Stimulated activated effector memory CD8-positive, alpha-beta T cell treated with anti-CD3 and anti-CD28 coated beads, Interleukin-12 subunit alpha, Interleukin-12 subunit beta, amount 100 ng/mL, for 72 hours (primary cell): ENCODE measurements around the gene SDSL.

Experiments used
- ATAC-seq: fragments of 150-1000 bp; cut with Tn5 transposase; 2 replicates; pipeline ENCODE4 v1.10.0; 2021
- DNase-seq, 2 donors: peaks; one replicate each; pipeline ENCODE4 v3.0.0; 2021 to 2022; ENCODE audit warnings: low spot score in 2 of 2
- H3K27ac Mint-ChIP-seq: one replicate; pipeline ENCODE4 v1.8.0; 2022; ENCODE audit warnings: mild to moderate bottlenecking, mixed read lengths
- H3K36me3 Mint-ChIP-seq: one replicate; pipeline ENCODE4 v1.8.0; 2022; ENCODE audit warnings: mild to moderate bottlenecking, mixed read lengths
- H3K4me1 Mint-ChIP-seq: one replicate; pipeline ENCODE4 v1.8.0; 2022; ENCODE audit warnings: mixed read lengths
- H3K4me3 Mint-ChIP-seq: one replicate; pipeline ENCODE4 v1.8.0; 2022; ENCODE audit warnings: mild to moderate bottlenecking, mixed read lengths
- H3K9me3 Mint-ChIP-seq: one replicate; pipeline ENCODE4 v1.8.0; 2022; ENCODE audit warnings: mixed read lengths

The SDSL gene

DNA sequence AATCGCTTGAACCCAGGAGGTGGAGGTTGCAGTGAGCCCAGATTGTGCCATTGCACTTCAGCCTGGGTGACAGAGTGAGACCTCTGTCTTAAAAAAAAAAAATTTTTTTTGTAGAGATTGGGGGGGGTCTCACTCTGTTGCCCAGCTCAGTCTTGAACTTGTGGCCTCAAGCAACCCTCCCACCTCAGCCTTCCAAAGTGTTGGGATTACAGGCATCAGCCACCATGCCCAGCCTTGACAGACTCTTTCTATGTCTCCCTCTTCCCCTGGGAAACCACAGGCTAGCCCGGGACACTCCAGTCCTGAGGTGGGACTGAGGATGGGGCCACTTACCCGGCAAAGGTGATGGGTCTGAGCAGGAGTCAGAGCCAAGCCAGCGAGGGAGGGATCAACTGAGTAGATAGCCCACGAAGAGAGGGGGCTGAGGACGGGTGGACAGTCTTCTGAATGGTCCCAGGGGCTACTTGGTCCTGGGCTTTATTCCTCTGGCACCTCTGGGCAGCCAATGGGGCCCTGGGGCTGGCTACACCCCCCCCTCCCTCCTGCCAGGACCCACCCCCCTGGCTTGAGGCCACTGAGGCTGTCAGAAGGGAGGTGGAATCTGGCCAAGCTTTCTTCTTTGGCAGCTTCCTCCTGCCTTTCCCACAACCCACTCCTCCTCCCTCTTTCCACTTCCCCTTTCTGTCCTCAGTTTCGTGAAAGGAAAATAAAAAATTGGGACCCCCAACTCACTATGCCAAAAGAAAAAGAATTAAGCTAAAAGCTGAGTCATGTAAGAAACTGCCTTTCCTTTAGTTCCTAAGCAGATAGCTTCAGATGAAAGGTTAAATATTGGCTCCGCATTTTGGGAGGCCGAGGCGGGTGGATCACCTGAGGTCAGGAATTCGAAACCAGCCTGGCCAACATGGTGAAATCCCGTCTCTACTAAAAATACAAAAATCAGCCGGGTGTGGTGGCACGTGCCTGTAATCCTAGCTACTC, 18.5 kb upstream of the SDSL start, which contains the start of gene SDS:
TSS of gene SDS (minus strand) at position 453 of the 981 bp plus-strand sequence. CDS start 4,179 bp downstream, outside the sequence.
- no peak within 1 kb of the TSS for H3K27ac Mint-ChIP-seq
- H3K9me3 Mint-ChIP-seq = no peaks in the 10 kb centered on the region
- H3K4me3 Mint-ChIP-seq = no peak within 1 kb of the TSS
- H3K4me1 Mint-ChIP-seq = no peaks in the 10 kb centered on the region
- no peak for DNase-seq
- no peaks in the 10 kb centered on the region for H3K36me3 Mint-ChIP-seq
- ATAC-seq = peak; percentile 31

DNA sequence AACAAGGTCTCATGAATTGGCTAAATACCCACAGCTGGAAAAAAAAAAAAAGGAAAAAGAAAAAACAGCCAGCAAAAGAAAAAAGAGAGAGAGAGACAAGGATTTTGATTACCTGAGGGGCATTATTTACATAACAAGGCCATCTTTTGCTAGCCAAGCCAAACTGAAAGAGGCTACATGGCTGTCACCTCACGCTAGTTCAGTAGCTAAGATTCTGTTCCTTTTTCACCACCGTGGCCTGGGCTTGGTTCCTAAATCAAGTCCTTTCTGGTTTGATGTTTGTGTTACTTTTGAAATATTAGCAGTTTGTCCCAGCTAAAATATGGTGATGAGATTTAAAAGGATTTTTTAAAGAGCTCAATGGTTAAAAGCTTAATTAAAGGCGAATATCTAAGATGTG, 16.5 kb upstream of the SDSL start:
- no peak overlapping the region for H3K4me3 Mint-ChIP-seq
- no peak for ATAC-seq
- no peaks in the 10 kb centered on the region for H3K9me3 Mint-ChIP-seq
- H3K36me3 Mint-ChIP-seq = no peaks in the 10 kb centered on the region
- no peaks in the 10 kb centered on the region for H3K4me1 Mint-ChIP-seq
- H3K27ac Mint-ChIP-seq = no peak overlapping the region
- no peak for DNase-seq

DNA sequence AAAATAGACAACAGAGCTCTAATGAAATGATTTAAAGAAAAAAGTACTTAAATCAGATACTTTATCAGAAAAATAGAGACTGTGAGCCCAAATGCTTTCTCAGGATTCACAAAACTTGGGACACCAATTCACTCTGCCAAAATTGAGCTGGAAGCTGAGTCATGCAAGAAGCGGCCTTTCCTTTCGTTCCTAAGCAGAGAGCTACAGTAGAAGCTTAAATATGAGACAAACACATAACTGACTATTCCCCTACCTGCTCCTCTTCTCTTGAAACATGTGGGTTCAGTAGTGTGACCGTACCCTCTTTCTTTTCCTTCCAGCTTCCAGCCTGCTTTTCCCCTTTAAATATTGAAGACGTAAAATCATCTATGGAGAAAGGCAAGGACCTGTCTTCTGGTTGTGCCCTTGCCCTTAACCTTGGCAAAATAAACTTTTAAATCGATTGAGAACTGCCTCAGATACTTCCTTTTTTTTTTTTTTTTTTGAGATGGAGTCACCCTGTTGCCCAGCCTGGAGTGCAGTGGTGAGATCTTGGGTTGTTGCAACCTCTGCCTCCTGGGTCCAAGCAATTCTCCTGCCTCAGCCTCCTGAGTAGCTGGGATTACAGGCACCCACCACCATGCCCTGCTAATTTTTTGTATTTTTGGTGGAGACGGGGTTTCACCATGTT, 14.1 kb upstream of the SDSL start:
- ATAC-seq (no peak), DNase-seq (no peak)
- no peaks in the 10 kb centered on the region for H3K4me1 Mint-ChIP-seq
- H3K4me3 Mint-ChIP-seq = no peak overlapping the region
- no peaks in the 10 kb centered on the region for H3K36me3 Mint-ChIP-seq
- no peaks in the 10 kb centered on the region for H3K9me3 Mint-ChIP-seq
- no peak overlapping the region for H3K27ac Mint-ChIP-seq

DNA sequence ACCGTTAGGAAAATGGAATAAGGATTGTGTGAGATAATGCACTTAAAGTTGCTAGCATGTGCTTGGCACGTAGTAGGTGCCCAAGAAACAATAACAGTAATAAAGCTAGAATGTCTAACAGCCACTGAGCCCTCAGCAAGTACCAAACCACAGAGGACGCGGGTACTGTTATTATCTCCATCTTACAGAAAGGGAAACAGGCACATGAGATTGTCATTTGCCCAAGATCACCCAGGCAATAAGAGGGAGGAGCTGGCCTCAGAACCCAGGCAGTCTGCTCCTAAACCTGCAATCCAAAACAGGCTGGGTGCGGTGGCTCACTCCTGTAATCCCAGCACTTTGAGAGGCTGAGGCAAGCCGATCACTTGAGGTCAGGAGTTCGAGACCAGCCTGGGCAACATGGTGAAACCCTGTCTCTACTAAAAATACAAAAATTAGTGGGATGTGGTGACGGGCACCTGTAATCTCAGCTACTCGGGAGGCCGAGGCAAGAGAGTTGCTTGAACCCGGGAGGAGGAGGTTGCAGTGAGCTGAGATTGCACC, 13.4 kb upstream of the SDSL start:
- no peak for ATAC-seq
- Mint-ChIP-seq H3K4me1 (no peaks in the 10 kb centered on the region), H3K4me3 (no peak overlapping the region), H3K9me3 (no peaks in the 10 kb centered on the region), H3K27ac (no peak overlapping the region), H3K36me3 (no peaks in the 10 kb centered on the region)
- no peak for DNase-seq

DNA sequence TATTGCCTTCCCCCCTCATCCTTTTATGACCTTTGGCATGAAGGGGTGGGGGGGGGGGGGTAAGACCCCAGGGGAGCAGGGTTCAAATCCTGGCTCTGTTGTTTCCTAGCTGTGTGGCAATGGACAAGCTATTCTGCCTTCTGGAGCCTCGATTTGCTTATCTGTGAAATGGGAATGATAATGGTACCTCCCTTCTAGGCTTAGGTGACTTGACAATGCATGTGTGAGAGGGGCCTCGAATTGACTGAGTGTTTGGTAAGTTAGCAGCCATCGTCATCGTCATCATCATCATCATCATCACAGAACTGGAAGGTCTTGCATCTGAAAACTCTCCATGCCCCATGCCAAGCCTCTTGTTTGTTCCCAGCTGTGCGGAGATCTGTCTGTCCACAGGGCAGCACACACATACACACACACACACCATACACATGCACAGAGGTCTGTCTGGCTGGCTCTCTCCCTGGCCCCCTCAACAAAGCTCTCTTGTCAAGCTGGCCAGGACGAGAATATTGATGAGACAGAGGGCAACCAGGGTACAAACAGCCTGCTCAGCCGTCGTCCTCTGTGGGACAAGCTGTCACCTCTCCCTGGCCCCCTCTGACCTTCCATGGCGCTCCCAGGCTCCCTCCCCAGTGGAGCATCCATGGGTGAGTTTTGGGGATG, 12.6 kb upstream of the SDSL start:
- DNase-seq (no peak), ATAC-seq (no peak)
- Mint-ChIP-seq H3K27ac (no peak overlapping the region), H3K36me3 (no peaks in the 10 kb centered on the region), H3K4me1 (no peaks in the 10 kb centered on the region), H3K9me3 (no peaks in the 10 kb centered on the region), H3K4me3 (no peak overlapping the region)

DNA sequence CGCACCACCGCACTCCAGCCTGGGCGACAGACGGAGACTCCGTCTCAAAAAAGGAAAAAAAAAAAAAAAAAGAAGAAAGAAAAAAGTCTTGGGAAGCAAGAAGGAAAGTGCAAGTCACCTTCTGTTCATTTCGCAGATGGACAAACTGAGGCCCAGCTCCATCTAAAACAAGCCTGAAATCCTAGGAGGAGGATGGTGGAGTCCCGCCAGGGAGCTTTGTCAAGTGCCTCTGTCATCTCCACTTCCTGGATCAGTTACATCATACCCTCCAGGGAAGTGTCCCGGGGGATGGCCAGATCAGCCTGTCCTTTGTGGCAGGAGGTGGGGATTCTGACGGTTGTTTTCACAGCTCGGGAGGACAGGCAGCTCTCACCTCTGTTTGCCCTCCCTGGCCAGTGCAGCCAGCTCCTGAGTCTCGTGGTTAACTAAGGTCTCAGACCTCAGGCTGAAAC, 8.7 kb upstream of the SDSL start:
- no peaks in the 10 kb centered on the region for H3K9me3 Mint-ChIP-seq
- H3K36me3 Mint-ChIP-seq = no peaks in the 10 kb centered on the region
- ATAC-seq = no peak
- no peak for DNase-seq
- no peak overlapping the region for H3K27ac Mint-ChIP-seq
- no peak overlapping the region for H3K4me3 Mint-ChIP-seq
- H3K4me1 Mint-ChIP-seq = no peaks in the 10 kb centered on the region

DNA sequence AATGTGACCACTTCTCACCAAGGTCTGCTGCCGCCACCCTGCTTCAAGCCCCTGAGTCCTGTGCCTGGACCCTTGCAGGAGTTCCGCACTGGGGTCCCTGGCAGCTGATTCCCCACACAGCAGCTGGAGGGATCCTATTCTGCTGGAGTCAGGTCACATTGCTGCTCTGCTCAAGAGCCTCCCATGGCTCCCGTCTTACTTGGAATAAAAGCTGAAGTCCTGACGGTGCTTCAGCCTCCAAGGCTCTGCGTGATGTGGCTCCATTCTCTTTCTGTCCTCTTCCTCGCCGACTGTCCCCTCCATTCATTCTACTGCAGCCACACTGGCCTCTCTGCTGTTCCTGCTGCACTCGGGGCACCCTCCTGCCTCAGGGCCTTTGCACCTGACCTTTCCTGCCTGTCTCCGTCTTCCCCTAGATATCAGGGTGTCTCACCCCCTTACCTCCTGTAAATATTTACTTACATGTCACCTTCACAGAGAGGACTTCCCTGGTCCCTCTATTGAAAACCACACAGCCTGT, 7.6 kb upstream of the SDSL start:
- no peak for ATAC-seq
- no peaks in the 10 kb centered on the region for H3K36me3 Mint-ChIP-seq
- no peaks in the 10 kb centered on the region for H3K4me1 Mint-ChIP-seq
- DNase-seq = no peak
- no peak overlapping the region for H3K27ac Mint-ChIP-seq
- H3K4me3 Mint-ChIP-seq = no peak overlapping the region
- no peaks in the 10 kb centered on the region for H3K9me3 Mint-ChIP-seq

DNA sequence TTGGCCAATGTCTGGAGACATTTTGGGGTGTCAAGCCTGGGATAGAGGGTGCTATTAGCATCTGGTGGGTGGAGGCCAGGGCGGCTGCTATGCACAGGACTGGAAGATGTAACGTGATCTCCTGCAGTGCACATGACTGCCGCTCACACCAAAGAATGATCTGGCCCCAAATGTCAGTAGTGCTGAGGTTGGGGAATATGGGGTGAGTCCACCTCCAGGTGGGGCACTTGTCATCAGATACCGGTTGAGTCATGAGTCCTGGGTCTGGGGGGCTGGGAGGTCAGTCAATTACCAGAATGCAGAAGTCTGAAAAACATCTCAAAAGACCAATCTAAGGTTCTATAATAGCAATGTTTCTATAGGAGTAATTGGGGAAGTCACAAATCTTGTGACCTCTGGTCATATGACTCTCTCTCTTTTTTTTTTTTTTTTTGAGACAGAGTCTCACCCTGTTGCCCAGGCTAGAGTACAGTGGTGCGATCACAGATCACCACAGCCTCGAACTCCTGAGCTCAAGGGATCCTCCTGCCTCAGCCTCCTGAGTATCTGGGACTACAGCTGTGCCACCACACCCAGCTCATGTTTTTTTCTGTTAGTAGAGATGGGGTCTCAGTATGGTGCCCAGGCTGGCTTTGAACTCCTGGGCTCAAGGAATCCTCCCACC, 6.0 kb upstream of the SDSL start:
- no peak overlapping the region for H3K4me3 Mint-ChIP-seq
- no peak for DNase-seq
- H3K27ac Mint-ChIP-seq = no peak overlapping the region
- H3K4me1 Mint-ChIP-seq = no peaks in the 10 kb centered on the region
- no peak for ATAC-seq
- no peaks in the 10 kb centered on the region for H3K36me3 Mint-ChIP-seq
- H3K9me3 Mint-ChIP-seq = no peaks in the 10 kb centered on the region

DNA sequence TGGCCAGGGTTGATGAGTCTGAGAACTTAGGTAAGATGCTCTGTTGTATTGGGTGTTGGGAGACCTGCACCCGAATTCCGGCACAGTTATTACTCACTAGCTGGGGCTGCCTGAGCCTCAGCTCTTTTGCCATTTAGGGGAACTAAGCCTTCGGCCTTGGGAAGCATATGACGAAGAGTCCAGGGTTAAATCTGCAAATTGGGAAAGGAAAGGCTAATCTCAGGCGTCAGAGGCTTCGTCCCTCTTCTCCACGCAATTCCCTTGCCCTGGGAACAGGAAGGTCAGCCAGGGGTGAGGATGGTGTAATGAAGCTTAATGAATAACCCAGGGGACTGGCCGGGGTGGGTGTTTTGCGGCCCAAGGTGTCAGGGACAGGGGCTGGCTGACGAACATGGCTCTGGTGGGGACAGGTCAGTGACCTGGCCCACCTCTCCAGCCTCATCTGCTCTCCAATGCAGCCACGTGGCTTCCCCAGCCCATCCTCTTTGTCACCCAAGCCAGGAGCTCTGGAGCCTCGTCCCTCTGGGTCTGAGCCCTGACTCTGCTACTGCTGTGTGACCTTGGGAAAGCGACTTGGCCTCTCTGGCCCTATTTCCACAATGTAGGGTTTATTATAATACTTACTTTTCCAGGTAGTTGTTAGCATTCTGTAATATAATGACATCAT, 3.8 kb upstream of the SDSL start:
- H3K36me3 Mint-ChIP-seq = no peaks in the 10 kb centered on the region
- ATAC-seq (no peak), DNase-seq (no peak)
- no peaks in the 10 kb centered on the region for H3K9me3 Mint-ChIP-seq
- no peak overlapping the region for H3K27ac Mint-ChIP-seq
- H3K4me1 Mint-ChIP-seq = peaks cover 7% of the 10 kb centered on the region
- H3K4me3 Mint-ChIP-seq = no peak overlapping the region

DNA sequence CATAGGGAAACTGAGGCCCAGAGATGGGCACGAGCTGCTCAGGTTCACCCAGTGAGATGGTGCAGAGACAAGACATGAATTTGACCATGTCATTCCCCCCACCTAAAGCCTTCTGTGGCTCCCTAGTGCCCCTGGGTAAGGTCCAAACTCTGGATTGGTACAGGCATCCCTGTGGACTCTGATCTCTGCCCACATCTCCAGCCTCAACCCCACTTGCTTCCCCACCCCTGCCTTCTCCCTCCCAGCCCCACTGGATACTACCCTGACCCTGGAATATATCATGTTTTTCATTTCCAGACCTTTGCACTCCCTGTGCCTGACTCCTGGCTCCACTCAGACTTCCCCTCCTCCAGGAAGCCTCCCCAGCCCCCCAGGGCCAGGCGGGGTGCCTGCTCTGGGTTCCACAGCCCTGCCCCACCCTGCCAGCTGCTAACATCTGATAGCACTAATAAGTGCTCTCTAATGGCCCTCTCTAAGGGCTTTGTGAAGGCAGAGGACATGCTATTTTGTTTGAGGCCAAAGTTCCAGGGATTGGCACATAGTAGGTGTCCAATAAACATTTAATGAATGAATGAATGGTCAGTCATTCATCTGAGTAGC, 1.1 kb upstream of the SDSL start:
- Mint-ChIP-seq H3K4me1 (peaks cover 7% of the 10 kb centered on the region), H3K36me3 (no peaks in the 10 kb centered on the region), H3K9me3 (no peaks in the 10 kb centered on the region), H3K4me3 (no peak overlapping the region), H3K27ac (no peak overlapping the region)
- DNase-seq (no peak), ATAC-seq (no peak)

DNA sequence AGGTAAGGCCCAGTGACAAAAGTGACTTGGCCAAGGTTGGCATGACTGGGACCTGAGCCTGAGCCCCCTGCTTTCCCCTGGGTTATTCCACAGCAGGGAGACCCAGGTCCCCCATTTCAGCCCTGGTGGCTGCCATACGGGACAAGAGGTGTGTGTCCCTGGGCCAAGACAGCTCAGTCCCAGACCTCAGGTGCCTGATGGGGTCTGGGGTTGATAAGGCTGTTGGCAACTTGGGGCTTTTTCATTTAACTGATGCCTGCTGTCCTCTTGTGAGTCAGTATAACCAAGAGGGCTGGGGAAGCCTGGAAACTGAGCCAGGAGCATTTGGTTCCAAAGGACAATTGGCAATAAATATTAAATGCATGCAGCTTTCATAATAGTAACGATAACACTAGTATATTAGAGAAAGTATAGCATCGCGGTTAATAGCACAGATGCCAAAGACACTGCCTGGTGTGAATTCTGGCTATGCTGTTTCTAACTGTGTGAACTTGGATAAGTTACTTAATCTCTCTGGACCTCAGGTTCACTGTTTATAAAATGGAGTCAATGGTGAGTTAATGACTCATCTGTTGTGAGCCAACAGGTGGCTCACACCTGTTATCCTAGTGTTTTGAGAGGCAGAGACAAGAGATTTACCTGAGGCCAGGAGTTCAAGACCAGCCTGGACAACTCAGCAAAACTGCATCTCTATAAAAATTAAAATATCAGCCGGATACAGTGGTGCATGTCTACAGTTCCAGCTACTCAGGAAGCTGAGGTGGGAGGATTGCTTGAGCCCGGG, 898 bp downstream of the SDSL start:
- Mint-ChIP-seq H3K9me3 (no peaks in the 10 kb centered on the region), H3K4me1 (peaks cover 7% of the 10 kb centered on the region), H3K4me3 (no peak overlapping the region), H3K27ac (no peak overlapping the region), H3K36me3 (no peaks in the 10 kb centered on the region)
- ATAC-seq = no peak
- DNase-seq = no peak

DNA sequence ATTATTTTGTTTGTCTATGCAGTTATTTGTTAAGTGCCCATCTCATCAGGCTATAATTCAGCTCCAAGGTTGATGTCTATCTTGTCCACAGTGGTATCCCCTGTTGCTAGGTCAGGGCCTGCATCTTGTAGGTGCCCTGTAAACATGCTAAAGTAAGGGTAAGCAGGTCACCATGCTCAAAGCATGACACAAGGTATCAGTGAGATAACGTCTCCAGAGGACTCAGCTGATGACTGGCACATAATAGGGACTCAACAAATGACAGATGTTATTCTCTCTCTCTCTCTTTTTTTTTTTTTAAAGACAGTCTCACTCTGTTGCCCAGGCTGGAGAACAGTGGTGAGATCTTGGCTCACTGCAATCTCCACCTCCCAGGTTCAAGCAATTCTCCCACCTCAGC, 2.3 kb downstream of the SDSL start:
- Mint-ChIP-seq H3K4me1 (peaks cover 7% of the 10 kb centered on the region), H3K36me3 (no peaks in the 10 kb centered on the region), H3K9me3 (no peaks in the 10 kb centered on the region), H3K27ac (no peak overlapping the region), H3K4me3 (no peak overlapping the region)
- no peak for ATAC-seq
- DNase-seq = no peak
